RPMI8226 (cell line): ENCODE results near the gene SPTBN1.
A peak's percentile ranks its signal among the peaks of the same experiment; 100 is the strongest.

Experiments used
- DNase-seq: peaks from one replicate; pipeline ENCODE4 v3.0.0-alpha.2; 2015

SPTBN1 gene

GRCh38 chr2:54617409-54617808 lies 161.3 kb downstream of the SPTBN1 start:
- DNase-seq, result no peak

DNA sequence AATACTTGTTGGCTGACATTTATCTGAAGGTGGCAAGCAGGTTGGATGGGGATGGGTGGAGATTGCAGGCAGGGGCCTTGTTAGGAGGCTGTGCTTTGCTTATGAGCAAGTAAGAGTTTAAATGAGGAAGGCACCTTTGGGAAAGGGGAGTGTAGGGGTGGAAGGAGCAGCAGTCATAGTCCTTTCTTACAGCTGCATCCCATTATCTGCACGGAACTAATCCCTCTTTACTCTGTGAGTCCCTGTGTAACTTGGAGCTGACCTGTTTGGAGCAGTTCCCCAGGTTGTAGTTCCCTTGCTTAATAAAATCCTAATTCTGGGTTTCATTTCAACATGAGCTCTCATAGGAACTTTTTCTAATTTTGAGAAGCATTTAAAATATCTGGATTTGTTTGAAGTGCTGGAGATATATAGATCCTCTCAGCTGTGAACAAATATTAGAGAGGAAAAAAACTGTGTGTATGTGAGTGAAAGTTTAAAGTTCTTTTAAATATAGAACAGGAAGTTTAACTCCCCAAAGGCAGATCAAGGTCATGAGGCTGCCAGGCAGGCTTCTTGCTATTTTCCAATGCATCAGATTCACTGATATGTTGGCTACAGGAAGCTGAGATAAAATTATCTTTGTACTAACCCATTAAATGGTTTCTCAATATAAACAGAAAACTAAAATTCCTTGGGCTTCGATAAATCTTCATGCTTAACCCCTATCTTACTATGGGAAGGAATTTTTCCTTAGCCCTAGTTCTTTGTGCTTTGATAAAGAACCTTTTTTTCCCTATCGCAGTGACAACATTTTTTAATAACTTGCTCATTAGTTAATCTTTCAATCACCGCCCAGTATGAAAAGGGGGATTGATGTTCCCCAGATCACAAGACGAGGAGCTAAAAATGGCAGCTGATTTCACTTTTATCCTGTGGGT lies 162.8 kb downstream of the SPTBN1 start:
- no peak for DNase-seq

GRCh38 chr2:54619660-54620231 lies 163.6 kb downstream of the SPTBN1 start:
- no peak for DNase-seq

- DNase-seq, result no peak
Measured at GRCh38 chr2:54620948-54621347, 164.8 kb downstream of the SPTBN1 start.

- DNase-seq, result no peak
Measured at GRCh38 chr2:54624591-54625071, 168.5 kb downstream of the SPTBN1 start.

GRCh38 chr2:54626131-54626530 lies 170.0 kb downstream of the SPTBN1 start:
- no peak for DNase-seq

- no peak for DNase-seq
Measured at GRCh38 chr2:54626884-54627283, 170.8 kb downstream of the SPTBN1 start.

- no peak for DNase-seq
Measured at GRCh38 chr2:54627973-54628372, 171.8 kb downstream of the SPTBN1 start.

- no peak for DNase-seq
Measured at GRCh38 chr2:54628418-54628817, 172.3 kb downstream of the SPTBN1 start.

DNA sequence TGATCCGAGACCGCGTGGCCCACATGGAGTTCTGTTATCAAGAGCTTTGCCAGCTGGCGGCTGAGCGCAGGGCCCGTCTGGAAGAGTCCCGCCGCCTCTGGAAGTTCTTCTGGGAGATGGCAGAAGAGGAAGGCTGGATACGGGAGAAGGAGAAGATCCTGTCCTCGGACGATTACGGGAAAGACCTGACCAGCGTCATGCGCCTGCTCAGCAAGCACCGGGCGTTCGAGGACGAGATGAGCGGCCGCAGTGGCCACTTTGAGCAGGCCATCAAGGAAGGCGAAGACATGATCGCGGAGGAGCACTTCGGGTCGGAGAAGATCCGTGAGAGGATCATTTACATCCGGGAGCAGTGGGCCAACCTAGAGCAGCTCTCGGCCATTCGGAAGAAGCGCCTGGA lies 172.8 kb downstream of the SPTBN1 start:
- DNase-seq, result no peak

- no peak for DNase-seq
Measured at GRCh38 chr2:54629390-54629789, 173.3 kb downstream of the SPTBN1 start.

GRCh38 chr2:54629914-54630857 lies 174.1 kb downstream of the SPTBN1 start:
- no peak for DNase-seq

- DNase-seq, result no peak
Measured at GRCh38 chr2:54630858-54631497, 174.9 kb downstream of the SPTBN1 start.

DNA sequence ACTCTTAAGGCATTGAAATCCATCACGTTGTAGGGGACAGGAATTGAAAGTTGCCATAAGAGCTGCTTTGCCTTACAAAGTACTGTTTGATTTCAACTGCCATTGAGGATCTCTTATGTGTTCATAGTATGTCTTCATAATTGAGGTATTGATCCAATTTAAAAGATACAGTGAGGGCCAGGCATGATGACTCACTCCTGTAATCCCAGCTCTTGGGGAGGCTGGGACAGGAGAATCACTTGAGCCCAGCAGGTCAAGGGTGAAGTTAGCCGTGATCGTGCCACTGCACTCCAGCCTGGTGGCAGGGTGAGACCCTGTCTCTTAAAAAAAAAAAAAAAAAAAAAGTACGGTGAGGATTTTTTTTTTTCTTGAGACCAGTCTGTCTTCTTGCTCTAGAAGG lies 175.6 kb downstream of the SPTBN1 start:
- DNase-seq, result no peak

GRCh38 chr2:54632733-54633692 lies 176.9 kb downstream of the SPTBN1 start:
- DNase-seq, result no peak

DNA sequence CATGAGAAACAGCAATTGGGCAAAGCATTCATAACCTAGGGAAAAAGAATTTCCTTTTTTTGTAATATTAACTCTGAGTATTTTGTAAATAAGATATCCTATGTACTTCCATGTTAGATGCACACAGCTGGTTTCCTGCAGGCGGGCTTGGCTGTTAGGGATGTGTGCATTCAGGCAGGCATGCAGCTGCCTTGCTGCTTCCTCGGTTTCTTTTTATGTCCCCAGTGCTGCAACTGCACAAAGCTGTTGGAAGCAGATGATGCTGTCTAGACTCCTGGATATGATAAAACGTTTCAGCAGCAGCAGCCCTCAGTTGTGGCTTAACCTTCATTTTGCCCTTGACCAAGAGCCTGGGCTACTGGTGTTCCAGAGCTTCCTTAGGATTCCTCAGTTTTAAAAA lies 177.9 kb downstream of the SPTBN1 start:
- DNase-seq, result peak; percentile 13

- DNase-seq, result peak; percentile 60
Measured at GRCh38 chr2:54634564-54635511, 178.7 kb downstream of the SPTBN1 start.

DNA sequence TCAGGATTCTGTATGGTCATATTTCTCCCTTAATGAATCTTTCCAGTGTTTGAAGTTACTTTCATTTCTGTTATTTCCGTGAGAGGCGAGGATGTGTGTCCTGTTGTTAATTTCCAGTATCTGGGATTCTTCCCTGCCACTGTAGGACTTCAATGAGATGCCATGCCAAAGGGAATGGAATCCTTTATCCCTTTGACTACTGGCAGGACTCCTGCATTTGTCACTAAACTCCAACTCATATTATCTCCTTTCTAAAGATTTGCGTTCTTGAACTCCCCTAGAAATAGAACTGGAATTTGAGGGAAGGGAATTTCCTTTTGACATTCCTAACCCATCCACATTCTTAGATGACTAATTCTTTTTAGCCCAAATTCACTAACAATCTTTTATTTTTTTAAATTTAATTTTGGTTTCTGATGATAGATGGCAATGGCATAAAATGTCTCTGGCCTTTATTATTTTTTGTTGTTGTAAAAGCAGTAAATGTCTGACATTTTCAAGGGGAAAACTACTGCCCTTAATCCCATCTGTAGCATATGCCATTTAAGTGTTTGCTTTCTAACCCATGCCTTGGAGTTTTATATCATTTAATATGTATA lies 179.5 kb downstream of the SPTBN1 start:
- DNase-seq, result no peak

DNA sequence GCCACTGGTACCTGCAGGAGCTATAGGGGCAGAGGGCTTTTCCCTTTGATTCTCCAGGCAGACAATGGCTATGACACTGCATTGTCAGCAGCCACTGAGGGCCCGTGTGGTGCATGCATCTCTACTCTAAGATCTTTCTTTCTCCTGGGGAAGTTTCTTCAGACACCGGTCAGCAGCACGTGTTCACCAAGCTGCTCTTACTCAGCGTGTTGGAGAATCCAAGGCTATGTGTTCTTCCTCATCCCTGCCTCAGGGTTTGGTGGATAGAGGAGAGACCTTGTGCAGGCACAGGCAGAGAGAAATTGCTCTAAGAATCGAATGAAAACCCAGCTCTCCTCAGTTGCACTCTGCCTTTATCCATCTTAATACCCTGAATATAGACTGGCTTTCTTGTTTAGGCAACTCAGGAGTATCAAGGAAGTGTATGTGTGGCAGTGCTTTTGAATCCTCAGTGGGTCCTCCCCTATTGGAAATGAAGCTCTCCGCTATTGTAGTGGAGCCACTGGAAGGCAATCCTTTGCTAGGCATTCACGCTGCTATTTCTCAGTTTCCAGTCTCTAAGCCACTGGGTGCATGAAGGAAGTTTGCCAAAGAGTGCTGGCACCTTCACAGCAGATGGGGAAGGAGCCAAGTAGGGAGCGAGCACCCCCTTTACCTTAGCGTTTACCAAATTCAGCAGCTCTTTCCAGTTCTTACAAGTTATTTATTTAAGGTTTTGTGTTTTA lies 180.4 kb downstream of the SPTBN1 start:
- no peak for DNase-seq
